Mesenchymal stem cell (in vitro differentiated cells and primary cell): ENCODE data around the gene MAP4.
A peak's percentile ranks its signal among the peaks of the same experiment; 100 is the strongest.

Experiments used
- DNase-seq: peaks from one replicate; pipeline ENCODE4 v3.0.0-alpha.2; 2013
- H2AFZ ChIP-seq: one replicate; pipeline ENCODE4 v1.6.1; 2013; ENCODE audit warnings: low read depth, mild to moderate bottlenecking, control low read depth, inconsistent platforms, low read length, moderate library complexity
- H2AK5ac ChIP-seq: 2 replicates; pipeline ENCODE4 v1.6.1; 2013; ENCODE audit warnings: low read length, moderate library complexity, mild to moderate bottlenecking, inconsistent platforms; ENCODE audit not compliant: severe bottlenecking
- H2BK120ac ChIP-seq: one replicate; pipeline ENCODE4 v1.6.1; 2013; ENCODE audit warnings: low read depth, mild to moderate bottlenecking, inconsistent platforms, low read length, moderate library complexity
- H2BK12ac ChIP-seq, 2 experiments: one replicate each; pipeline ENCODE4 v1.6.1; 2013; ENCODE audit warnings: inconsistent platforms in 2 of 2, low read length in 2 of 2, mild to moderate bottlenecking in 2 of 2, moderate library complexity in 2 of 2, control low read depth in 1 of 2
- H2BK15ac ChIP-seq: one replicate; pipeline ENCODE4 v1.6.1; 2013; ENCODE audit warnings: mild to moderate bottlenecking, low read depth, inconsistent platforms; ENCODE audit not compliant: poor library complexity, severe bottlenecking
- H2BK5ac ChIP-seq: 2 replicates; pipeline ENCODE4 v1.6.1; 2013; ENCODE audit warnings: low read depth, mild to moderate bottlenecking, low read length, control low read depth, inconsistent platforms; ENCODE audit not compliant: poor library complexity, severe bottlenecking
- H3K14ac ChIP-seq, 2 experiments: one replicate each; pipeline ENCODE4 v1.6.1; 2013; ENCODE audit warnings: inconsistent platforms in 2 of 2, low read length in 2 of 2, control low read depth in 1 of 2, mild to moderate bottlenecking in 1 of 2, moderate library complexity in 1 of 2
- H3K18ac ChIP-seq, 2 experiments: one replicate each; pipeline ENCODE4 v1.6.1; 2013; ENCODE audit warnings: inconsistent platforms in 2 of 2, low read length in 2 of 2, control low read depth in 1 of 2, low read depth in 1 of 2, mild to moderate bottlenecking in 1 of 2
- H3K23ac ChIP-seq, 2 experiments: one replicate each; pipeline ENCODE4 v1.6.1; 2013; ENCODE audit warnings: inconsistent platforms in 2 of 2, low read length in 2 of 2, mild to moderate bottlenecking in 2 of 2, moderate library complexity in 2 of 2, control low read depth in 1 of 2
- H3K27ac ChIP-seq: 2 replicates; pipeline ENCODE4 v1.5.1; 2013; ENCODE audit warnings: mild to moderate bottlenecking, moderate library complexity, low read length, control low read depth, inconsistent platforms; ENCODE audit not compliant: poor library complexity, severe bottlenecking
- H3K27me3 ChIP-seq, 2 experiments: 2 replicates each; pipeline versions ENCODE4 v1.6.1 to v1.7.0; 2013; ENCODE audit warnings: low read length in 2 of 2, mild to moderate bottlenecking in 2 of 2, moderate library complexity in 2 of 2, control low read depth in 1 of 2, inconsistent platforms in 1 of 2; ENCODE audit not compliant: control insufficient read depth in 1 of 2, insufficient read depth in 1 of 2
- H3K36me3 ChIP-seq, 2 experiments: 2 replicates each; pipeline versions ENCODE4 v1.6.1 to v1.7.0; 2013; ENCODE audit warnings: low read length in 2 of 2, control low read depth in 1 of 2, inconsistent platforms in 1 of 2, low read depth in 1 of 2, mild to moderate bottlenecking in 1 of 2; ENCODE audit not compliant: insufficient read depth in 2 of 2, control insufficient read depth in 1 of 2
- H3K4ac ChIP-seq, 2 experiments: one replicate each; pipeline ENCODE4 v1.6.1; 2013; ENCODE audit warnings: inconsistent platforms in 2 of 2, low read length in 2 of 2, mild to moderate bottlenecking in 2 of 2, moderate library complexity in 2 of 2, control low read depth in 1 of 2, low read depth in 1 of 2
- H3K4me1 ChIP-seq: 2 replicates; pipeline ENCODE4 v1.6.1; 2013; ENCODE audit warnings: low read depth, low read length, control low read depth; ENCODE audit not compliant: control insufficient read depth, insufficient read depth
- H3K4me2 ChIP-seq: 2 replicates; pipeline ENCODE4 v1.6.1; 2013; ENCODE audit warnings: low read length, mild to moderate bottlenecking, inconsistent platforms; ENCODE audit not compliant: poor library complexity, severe bottlenecking
- H3K4me3 ChIP-seq, 2 experiments: 2 replicates each; pipeline versions ENCODE4 v1.5.1 to v1.7.0; 2013; ENCODE audit warnings: low read length in 2 of 2, mild to moderate bottlenecking in 2 of 2, control low read depth in 1 of 2, low read depth in 1 of 2; ENCODE audit not compliant: insufficient read depth in 1 of 2
- H3K79me1 ChIP-seq: replicated peaks from 2 replicates; pipeline ENCODE4 v1.6.1; 2013; ENCODE audit warnings: mild to moderate bottlenecking, control low read depth, low read length, inconsistent platforms; ENCODE audit not compliant: poor library complexity, severe bottlenecking
- H3K9ac ChIP-seq: 2 replicates; pipeline ENCODE4 v1.7.0; 2013; ENCODE audit warnings: mild to moderate bottlenecking, low read length, moderate library complexity
- H3K9me3 ChIP-seq: 2 replicates; pipeline ENCODE4 v1.7.0; 2013; ENCODE audit warnings: mild to moderate bottlenecking, low read length; ENCODE audit not compliant: control insufficient read depth
- H4K8ac ChIP-seq: one replicate; pipeline ENCODE4 v1.6.1; 2013; ENCODE audit warnings: inconsistent platforms, mild to moderate bottlenecking, low read length, moderate library complexity
- H4K91ac ChIP-seq: one replicate; pipeline ENCODE4 v1.6.1; 2013; ENCODE audit warnings: mild to moderate bottlenecking, low read length, inconsistent platforms
- WGBS: methylation state at CpG from one replicate; pipeline ENCODE4 v1.1.7; 2013; ENCODE audit warnings: mixed read lengths; 5-methylcytosine and 5-hydroxymethylcytosine counted together

The MAP4 gene

GRCh38 chr3:47991341-47991740 lies 24.9 kb downstream of the MAP4 start:
- H3K4me1 ChIP-seq = no peaks in the 10 kb centered on the region
- H3K36me3 ChIP-seq = peaks cover 12 to 55% of the 10 kb centered on the region in 2 experiments
- no peak overlapping the region for H3K4me3 ChIP-seq
- no peaks in the 10 kb centered on the region for H3K9me3 ChIP-seq
- no peak overlapping the region for H4K8ac ChIP-seq
- H3K27me3 ChIP-seq = no peaks in the 10 kb centered on the region
- no peak overlapping the region for H3K4ac ChIP-seq
- H3K27ac ChIP-seq = no peak overlapping the region
- H2BK12ac ChIP-seq = no peak overlapping the region
- H3K23ac ChIP-seq = no peak overlapping the region
- no peak overlapping the region for H2AK5ac ChIP-seq
- H2BK15ac ChIP-seq = no peak overlapping the region
- H2BK5ac ChIP-seq = no peak overlapping the region
- H4K91ac ChIP-seq = no peak overlapping the region
- no peak overlapping the region for H3K18ac ChIP-seq
- H3K9ac ChIP-seq = no peak overlapping the region
- no peak overlapping the region for H3K14ac ChIP-seq
- peaks cover 12% of the 10 kb centered on the region for H3K79me1 ChIP-seq
- WGBS = 98% methylated on average over 11 of the region's 11 CpGs
- H2AFZ ChIP-seq = no peak overlapping the region
- no peak overlapping the region for H2BK120ac ChIP-seq
- no peak overlapping the region for H3K4me2 ChIP-seq
- no peak for DNase-seq

- no peaks in the 10 kb centered on the region for H3K9me3 ChIP-seq
Measured at GRCh38 chr3:47989981-47990440, 26.2 kb downstream of the MAP4 start.

GRCh38 chr3:47985381-47985780 lies 30.8 kb downstream of the MAP4 start:
- no peak overlapping the region for H3K4me2 ChIP-seq
- H4K8ac ChIP-seq = no peak overlapping the region
- H3K79me1 ChIP-seq = peaks cover 3% of the 10 kb centered on the region
- H3K4me1 ChIP-seq = peaks cover 4% of the 10 kb centered on the region
- no peak overlapping the region for H2BK12ac ChIP-seq
- no peak for DNase-seq
- H2BK15ac ChIP-seq = no peak overlapping the region
- no peak overlapping the region for H3K4ac ChIP-seq
- no peak overlapping the region for H3K27ac ChIP-seq
- H3K23ac ChIP-seq = no peak overlapping the region
- H2AFZ ChIP-seq = no peak overlapping the region
- no peak overlapping the region for H3K14ac ChIP-seq
- no peak overlapping the region for H4K91ac ChIP-seq
- H3K4me3 ChIP-seq = no peak overlapping the region
- H3K9me3 ChIP-seq = no peaks in the 10 kb centered on the region
- no peaks in the 10 kb centered on the region for H3K27me3 ChIP-seq
- H2BK5ac ChIP-seq = no peak overlapping the region
- peak overlapping the region; percentile 24 for H3K9ac ChIP-seq
- H2BK120ac ChIP-seq = no peak overlapping the region
- H3K36me3 ChIP-seq = peaks cover 0 to 18% of the 10 kb centered on the region in 2 experiments
- no peak overlapping the region for H2AK5ac ChIP-seq
- H3K18ac ChIP-seq = no peak overlapping the region
- WGBS = 92% methylated on average over 1 of the region's 1 CpG

More at GRCh38 chr3:47989981-47990440, 26.2 kb downstream of the MAP4 start:
- H3K23ac ChIP-seq = no peak overlapping the region
- H2AFZ ChIP-seq = no peak overlapping the region
- H3K18ac ChIP-seq = no peak overlapping the region
- no peak overlapping the region for H3K4me2 ChIP-seq
- H3K36me3 ChIP-seq = peaks cover 9 to 50% of the 10 kb centered on the region in 2 experiments
- H3K4me3 ChIP-seq = no peak overlapping the region
- no peak overlapping the region for H3K4ac ChIP-seq
- H3K27ac ChIP-seq = no peak overlapping the region
- DNase-seq = peak; percentile 92
- H2BK15ac ChIP-seq = no peak overlapping the region
- H3K9ac ChIP-seq = peak overlapping the region; percentile 40
- no peak overlapping the region for H2AK5ac ChIP-seq
- WGBS = 51% methylated on average over 2 of the region's 2 CpGs
- no peak overlapping the region for H2BK12ac ChIP-seq
- H2BK120ac ChIP-seq = no peak overlapping the region
- H4K91ac ChIP-seq = no peak overlapping the region
- H2BK5ac ChIP-seq = no peak overlapping the region
- peaks cover 2% of the 10 kb centered on the region for H3K4me1 ChIP-seq
- H4K8ac ChIP-seq = no peak overlapping the region
- H3K79me1 ChIP-seq = peaks cover 2% of the 10 kb centered on the region
- no peaks in the 10 kb centered on the region for H3K27me3 ChIP-seq
- H3K14ac ChIP-seq = no peak overlapping the region

GRCh38 chr3:47984075-47984728 lies 32.0 kb downstream of the MAP4 start:
- Histone ChIP-seq H2BK5ac (no peak overlapping the region), H3K23ac (no peak overlapping the region), H3K4me2 (no peak overlapping the region), H3K4me1 (peaks cover 6% of the 10 kb centered on the region), H2BK120ac (no peak overlapping the region), H3K14ac (no peak overlapping the region), H3K18ac (no peak overlapping the region), H3K36me3 (peaks cover 0 to 18% of the 10 kb centered on the region in 2 experiments), H2BK12ac (no peak overlapping the region), H3K27ac (no peak overlapping the region), H3K4ac (no peak overlapping the region), H3K4me3 (no peak overlapping the region), H3K9ac (peak overlapping the region; percentile 79), H2AK5ac (no peak overlapping the region), H3K9me3 (no peaks in the 10 kb centered on the region), H3K27me3 (no peaks in the 10 kb centered on the region), H2AFZ (no peak overlapping the region), H3K79me1 (peaks cover 6% of the 10 kb centered on the region), H2BK15ac (no peak overlapping the region), H4K8ac (no peak overlapping the region), H4K91ac (no peak overlapping the region)
- DNase-seq = peak; percentile 61
- WGBS = 89% methylated on average over 1 of the region's 3 CpGs
